AG04450 (cell line): ENCODE measurements around the gene AFF1. TPM values are rescaled to one million over a fixed set of nuclear protein-coding genes. Genes with fewer than 3 reads are reported as not detected.
"Not testable (repeated sequence)": the region's sequence is repeated elsewhere in the genome, so short reads cannot be mapped to it uniquely, and the experiment has no call there.

Source experiments
- CTCF ChIA-PET: fragments of 300-600, 350-600 bp; formaldehyde crosslinking; extraction: SDS; loops from one replicate; lab custom pipeline; 2022; ENCODE audit warnings: antibody characterized with exemption, inconsistent platforms; lab: Charles Lee
- POLR2A ChIA-PET: fragments of 350-600 bp; formaldehyde crosslinking; extraction: SDS; loops from one replicate; lab custom pipeline; 2021; ENCODE audit warnings: antibody characterized with exemption, inconsistent platforms; lab: Yijun Ruan, JAX
- DNase-seq: peaks from one replicate; pipeline ENCODE4 v3.0.0-alpha.2; 2011; ENCODE audit warnings: low read depth, low spot score
- H3K27ac ChIP-seq: one replicate; pipeline ENCODE4 v1.5.1; 2012; ENCODE audit warnings: low read depth, low read length, control low read depth
- H3K27me3 ChIP-seq: one replicate; pipeline ENCODE4 v1.6.0; 2012; ENCODE audit warnings: low read length; ENCODE audit not compliant: control insufficient read depth, insufficient read depth
- H3K4me3 ChIP-seq: 2 replicates; pipeline ENCODE4 v1.5.1; 2011; ENCODE audit warnings: mild to moderate bottlenecking, low read depth, low read length, control low read depth
- H3K9me3 ChIP-seq: 2 replicates; pipeline ENCODE4 v1.5.1; 2012; ENCODE audit warnings: low read length; ENCODE audit not compliant: control insufficient read depth, insufficient read depth
- polyA plus RNA-seq: library from polyadenylated mRNA; depleted of rRNA; stranded (reverse); fragments of >200 nt; gene quantifications from 2 replicates; pipeline ENCODE4 v1.2.3, GENCODE V29; 2011
- TF ChIP-seq, protein P1 (sequence below): IDR thresholded peaks from 2 replicates; pipeline ENCODE4 v1.5.1; 2011; ENCODE audit warnings: low read depth, low read length, control low read depth, inconsistent platforms

AFF1 gene
- polyA plus RNA-seq, 1 experiment = 17.2 TPM

DNA sequence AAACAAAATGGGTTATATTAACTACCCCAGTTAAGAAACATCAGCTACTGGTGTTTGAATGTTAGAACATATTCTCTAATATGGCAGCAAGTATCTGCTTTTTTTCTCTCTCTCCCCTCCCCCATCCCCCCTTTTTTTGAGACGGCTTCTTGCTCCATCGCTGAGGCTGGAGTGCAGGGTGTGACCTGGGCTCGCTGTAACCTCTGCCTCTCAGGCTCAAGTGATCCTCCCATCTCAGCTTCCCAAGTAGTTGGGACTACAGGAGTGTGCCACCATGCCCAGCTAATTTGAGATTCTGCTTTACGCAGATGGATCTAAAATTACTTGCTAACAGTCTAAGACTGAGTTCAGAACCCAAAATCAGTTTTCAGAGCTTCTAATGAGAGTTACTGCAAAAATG lies 101.9 kb downstream of the AFF1 start:
- TF ChIP-seq, protein P1, sequence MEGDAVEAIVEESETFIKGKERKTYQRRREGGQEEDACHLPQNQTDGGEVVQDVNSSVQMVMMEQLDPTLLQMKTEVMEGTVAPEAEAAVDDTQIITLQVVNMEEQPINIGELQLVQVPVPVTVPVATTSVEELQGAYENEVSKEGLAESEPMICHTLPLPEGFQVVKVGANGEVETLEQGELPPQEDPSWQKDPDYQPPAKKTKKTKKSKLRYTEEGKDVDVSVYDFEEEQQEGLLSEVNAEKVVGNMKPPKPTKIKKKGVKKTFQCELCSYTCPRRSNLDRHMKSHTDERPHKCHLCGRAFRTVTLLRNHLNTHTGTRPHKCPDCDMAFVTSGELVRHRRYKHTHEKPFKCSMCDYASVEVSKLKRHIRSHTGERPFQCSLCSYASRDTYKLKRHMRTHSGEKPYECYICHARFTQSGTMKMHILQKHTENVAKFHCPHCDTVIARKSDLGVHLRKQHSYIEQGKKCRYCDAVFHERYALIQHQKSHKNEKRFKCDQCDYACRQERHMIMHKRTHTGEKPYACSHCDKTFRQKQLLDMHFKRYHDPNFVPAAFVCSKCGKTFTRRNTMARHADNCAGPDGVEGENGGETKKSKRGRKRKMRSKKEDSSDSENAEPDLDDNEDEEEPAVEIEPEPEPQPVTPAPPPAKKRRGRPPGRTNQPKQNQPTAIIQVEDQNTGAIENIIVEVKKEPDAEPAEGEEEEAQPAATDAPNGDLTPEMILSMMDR = no peak
- CTCF ChIA-PET = interaction anchor here (0.6 kb wide), 1 partner anchor 52 kb away, joined by 5 read pairs; no protein-coding TSS in a partner anchor
- H3K27me3 ChIP-seq = no peaks in the 10 kb centered on the region
- no peak overlapping the region for H3K27ac ChIP-seq
- no peaks in the 10 kb centered on the region for H3K9me3 ChIP-seq
- POLR2A ChIA-PET = interaction anchor here (0.6 kb wide), 1 partner anchor 184 kb away, joined by 7 read pairs; no protein-coding TSS in a partner anchor
- no peak for DNase-seq
- H3K4me3 ChIP-seq = no peak overlapping the region

DNA sequence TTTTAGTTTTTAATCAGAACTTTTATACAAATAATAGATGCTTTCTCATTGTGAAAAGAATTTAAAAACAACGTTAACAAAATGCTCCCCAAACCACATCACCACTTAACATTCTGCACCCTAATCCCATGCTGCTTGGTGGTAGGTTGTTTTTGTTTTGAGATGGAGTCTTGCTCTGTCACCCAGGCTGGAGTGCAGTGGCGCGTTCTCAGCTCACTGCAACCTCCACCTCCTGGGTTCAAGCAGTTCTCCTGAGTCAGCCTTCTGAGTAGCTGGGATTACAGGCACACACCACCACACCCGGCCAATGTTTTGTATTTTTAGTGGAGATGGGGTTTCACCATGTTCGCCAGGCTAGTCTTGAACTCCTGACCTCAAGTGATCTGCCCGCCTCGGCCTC lies 102.4 kb downstream of the AFF1 start:
- H3K27me3 ChIP-seq, H3K9me3 ChIP-seq, H3K4me3 ChIP-seq, DNase-seq, POLR2A ChIA-PET, H3K27ac ChIP-seq: not testable (repeated sequence)
- CTCF ChIA-PET = interaction anchor here (0.6 kb wide), 1 partner anchor 52 kb away, joined by 5 read pairs; no protein-coding TSS in a partner anchor

DNA sequence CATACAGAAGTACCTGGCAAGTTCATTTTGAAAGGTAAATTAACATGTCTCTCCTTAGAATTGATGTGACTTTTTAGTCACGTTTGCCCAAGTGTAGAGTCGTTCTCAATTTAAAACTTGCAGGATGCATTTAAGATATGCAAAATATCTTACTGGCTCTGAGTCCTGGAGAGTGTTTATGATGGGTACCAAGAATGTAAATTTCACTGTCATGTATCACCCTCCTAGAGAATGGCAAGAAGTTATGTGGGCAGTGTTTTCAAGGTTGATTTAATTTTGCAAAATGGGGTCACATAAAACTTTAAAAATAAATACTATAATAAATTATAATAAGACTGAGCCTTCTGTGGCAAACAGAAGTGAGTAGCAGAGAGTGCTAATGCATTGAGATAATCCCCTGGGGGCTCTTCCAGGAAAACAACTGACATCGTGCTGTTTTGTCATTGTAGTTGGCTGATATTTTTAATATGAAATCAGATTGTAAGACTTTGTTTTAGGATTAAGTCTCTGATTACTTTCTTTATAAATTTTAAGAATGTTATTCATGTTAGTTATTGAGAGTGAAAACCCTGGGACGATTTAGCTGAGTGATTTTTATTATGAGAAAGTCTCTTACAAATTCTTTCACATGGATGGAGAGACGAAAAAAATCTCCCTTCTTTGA lies 103.0 kb downstream of the AFF1 start:
- ChIA-PET POLR2A (no interaction called here), CTCF (interaction anchor here (1.1 kb wide), 1 partner anchor 42 kb away, joined by 3 read pairs; no protein-coding TSS in a partner anchor)
- H3K4me3 ChIP-seq = no peak overlapping the region
- no peaks in the 10 kb centered on the region for H3K27me3 ChIP-seq
- H3K9me3 ChIP-seq = no peaks in the 10 kb centered on the region
- no peak overlapping the region for H3K27ac ChIP-seq
- DNase-seq = no peak
- TF ChIP-seq, protein P1 = no peak

DNA sequence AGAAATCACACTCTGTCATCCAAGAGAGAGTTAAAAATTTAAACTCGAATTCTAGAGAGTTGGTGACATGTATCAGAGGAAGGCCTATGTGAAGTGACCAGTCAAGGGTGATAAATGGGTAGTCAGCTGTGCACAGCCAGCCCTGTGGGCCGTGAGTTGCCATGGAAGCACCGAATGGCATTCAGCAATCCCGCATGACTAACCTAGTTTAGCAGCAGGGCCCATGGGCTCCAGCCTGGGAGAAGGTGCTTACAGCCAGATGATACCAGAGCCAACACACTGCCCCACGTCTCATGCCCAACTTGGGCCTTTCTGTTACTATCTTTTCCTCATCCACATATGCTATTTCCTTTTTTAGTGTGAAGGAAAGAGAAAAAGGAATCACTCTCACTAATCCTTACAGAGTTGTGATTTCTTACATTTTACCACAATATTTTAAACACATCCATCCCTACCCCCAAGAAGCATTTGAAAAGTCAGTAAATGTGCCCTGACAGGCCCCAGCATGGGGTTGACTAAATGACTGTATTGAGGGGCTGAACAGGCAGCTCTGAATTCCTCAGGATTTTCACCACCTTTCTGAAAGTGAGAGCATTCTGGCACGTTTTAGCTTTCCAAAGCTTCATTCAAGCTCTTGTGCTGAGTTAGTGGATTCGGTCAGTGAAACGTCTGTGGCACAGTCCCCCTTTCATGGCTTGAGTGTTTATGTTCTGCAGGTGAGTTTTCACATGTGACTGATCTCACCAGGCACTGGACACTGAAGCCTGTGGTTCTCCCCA lies 104.2 kb downstream of the AFF1 start:
- Histone ChIP-seq H3K4me3 (no peak overlapping the region), H3K27me3 (no peaks in the 10 kb centered on the region), H3K9me3 (no peaks in the 10 kb centered on the region), H3K27ac (peak overlapping the region; percentile 49)
- ChIA-PET CTCF (interaction anchor here (1.1 kb wide), 1 partner anchor 41 kb away, joined by 3 read pairs; no protein-coding TSS in a partner anchor), POLR2A (interaction anchor here (1.1 kb wide), 1 partner anchor 32 kb away, joined by 4 read pairs; no protein-coding TSS in a partner anchor)
- TF ChIP-seq, protein P1 = no peak
- peak; percentile 59 for DNase-seq

DNA sequence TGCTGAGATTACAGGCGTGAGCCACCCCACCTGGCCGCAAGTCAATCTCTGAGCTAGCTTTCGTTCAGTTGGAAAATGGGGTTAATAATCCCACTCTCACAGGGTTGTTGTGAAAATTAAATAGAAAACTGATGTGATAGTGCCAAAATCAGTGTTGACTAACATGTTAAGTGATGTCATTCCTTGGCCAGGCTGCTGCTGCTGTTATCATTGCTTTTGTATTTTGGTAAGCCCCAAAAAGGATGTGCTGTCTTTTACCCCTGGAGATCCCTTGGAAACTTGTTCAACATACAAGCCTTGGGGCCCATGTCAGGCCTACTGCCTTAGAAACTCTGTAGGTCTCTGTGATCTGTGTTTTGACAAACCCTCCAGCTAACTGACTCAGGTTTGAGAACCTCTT lies 106.3 kb downstream of the AFF1 start:
- CTCF ChIA-PET = no interaction called here
- TF ChIP-seq, protein P1 = no peak
- no peaks in the 10 kb centered on the region for H3K9me3 ChIP-seq
- POLR2A ChIA-PET = no interaction called here
- H3K27ac ChIP-seq = no peak overlapping the region
- no peaks in the 10 kb centered on the region for H3K27me3 ChIP-seq
- no peak overlapping the region for H3K4me3 ChIP-seq
- no peak for DNase-seq
